AG04449 (cell line): Measurements from ENCODE around the gene FHIT.

Experiments used
- CTCF ChIA-PET: fragments of 350-600 bp; formaldehyde crosslinking; extraction: SDS; loops from one replicate; lab custom pipeline; 2021; ENCODE audit warnings: antibody characterized with exemption; lab: Yijun Ruan, JAX
- POLR2A ChIA-PET: fragments of 400-600, 350-600 bp; formaldehyde crosslinking; extraction: SDS; loops from one replicate; lab custom pipeline; 2020; ENCODE audit warnings: antibody characterized with exemption, inconsistent platforms; lab: Yijun Ruan, JAX
- DNase-seq: peaks from one replicate; pipeline ENCODE4 v3.0.0-alpha.2; 2010; ENCODE audit warnings: low read depth, low spot score
- H3K4me3 ChIP-seq: 2 replicates; pipeline ENCODE4 v1.5.1; 2011; ENCODE audit warnings: low read depth, mild to moderate bottlenecking, control low read depth, low read length
- CTCF ChIP-seq: IDR thresholded peaks from one replicate; pipeline ENCODE4 v1.5.1; 2011; ENCODE audit warnings: mild to moderate bottlenecking, moderate library complexity, low read length, control low read depth, inconsistent platforms; ENCODE audit not compliant: insufficient read depth; ENCODE audit errors: missing control alignments

The FHIT gene

GRCh38 chr3:59880717-59881116 is 1370.5 kb downstream of the FHIT start:
- CTCF ChIA-PET = interaction anchor here (1.9 kb wide), 1 partner anchor 23 kb away, joined by 7 read pairs; no protein-coding TSS in a partner anchor
- DNase-seq = no peak
- no peak for TF ChIP-seq CTCF
- POLR2A ChIA-PET = no interaction called here
- H3K4me3 ChIP-seq = no peak overlapping the region

- DNase-seq = no peak
- no peak for TF ChIP-seq CTCF
- POLR2A ChIA-PET = no interaction called here
- CTCF ChIA-PET = interaction anchor here (0.6 kb wide), 1 partner anchor 24 kb away, joined by 4 read pairs; no protein-coding TSS in a partner anchor
- no peak overlapping the region for H3K4me3 ChIP-seq
Observed at GRCh38 chr3:59879031-59879581, 1372.1 kb downstream of the FHIT start.

GRCh38 chr3:59878038-59878427 is 1373.2 kb downstream of the FHIT start:
- no peak overlapping the region for H3K4me3 ChIP-seq
- POLR2A ChIA-PET = no interaction called here
- CTCF ChIA-PET = no interaction called here
- no peak for TF ChIP-seq CTCF
- DNase-seq = no peak

GRCh38 chr3:59877263-59878037 is 1373.8 kb downstream of the FHIT start:
- TF ChIP-seq CTCF = no peak
- POLR2A ChIA-PET = no interaction called here
- CTCF ChIA-PET = no interaction called here
- H3K4me3 ChIP-seq = no peak overlapping the region
- DNase-seq = no peak

- POLR2A ChIA-PET = no interaction called here
- TF ChIP-seq CTCF = no peak
- H3K4me3 ChIP-seq = no peak overlapping the region
- CTCF ChIA-PET = interaction anchor here (0.6 kb wide), 1 partner anchor 896 kb away, joined by 3 read pairs; no protein-coding TSS in a partner anchor
- DNase-seq = no peak
Observed at GRCh38 chr3:59876533-59877062, 1374.7 kb downstream of the FHIT start.

- POLR2A ChIA-PET = no interaction called here
- no peak for TF ChIP-seq CTCF
- DNase-seq = no peak
- no peak overlapping the region for H3K4me3 ChIP-seq
- CTCF ChIA-PET = no interaction called here
Observed at GRCh38 chr3:59873576-59874230, 1377.5 kb downstream of the FHIT start.
